Keratinocyte (primary cell): ENCODE measurements around the gene MAPRE2. TPM values are rescaled to one million over a fixed set of nuclear protein-coding genes. Genes with fewer than 3 reads are reported as not detected.

Experiments
- DNase-seq: peaks from one replicate; pipeline ENCODE4 v3.0.0-alpha.2; 2011; ENCODE audit warnings: low read depth, missing footprints, low spot score
- FAIRE-seq: peaks from 2 replicates; lab custom pipeline; 2011; peaks lifted over from hg19 to GRCh38; lab: Jason Lieb, UNC
- H2AFZ ChIP-seq: 2 replicates; pipeline ENCODE4 v1.6.0; 2012; ENCODE audit warnings: low read length, control low read depth, inconsistent platforms; ENCODE audit not compliant: control insufficient read depth
- H3K27ac ChIP-seq: 2 replicates; pipeline ENCODE4 v1.5.1; 2011; ENCODE audit warnings: low read length; ENCODE audit not compliant: control insufficient read depth, insufficient read depth
- H3K27me3 ChIP-seq: 3 replicates; pipeline ENCODE4 v1.6.0; 2011; ENCODE audit warnings: low read length; ENCODE audit not compliant: control insufficient read depth, insufficient read depth; ENCODE audit errors: extremely low read depth
- H3K36me3 ChIP-seq, 2 experiments: 2 replicates in 1 of 2; 3 replicates in 1 of 2; pipeline ENCODE4 v1.5.1; 2011; ENCODE audit warnings: low read length in 2 of 2, mild to moderate bottlenecking in 1 of 2; ENCODE audit not compliant: control insufficient read depth in 2 of 2, insufficient read depth in 2 of 2; ENCODE audit errors: extremely low read depth in 1 of 2
- H3K4me1 ChIP-seq: 3 replicates; pipeline ENCODE4 v1.5.1; 2011; ENCODE audit warnings: low read length; ENCODE audit not compliant: control insufficient read depth, insufficient read depth; ENCODE audit errors: extremely low read depth
- H3K4me2 ChIP-seq: 3 replicates; pipeline ENCODE4 v1.6.0; 2011; ENCODE audit warnings: low read depth, low read length; ENCODE audit not compliant: control insufficient read depth, insufficient read depth; ENCODE audit errors: extremely low read depth
- H3K4me3 ChIP-seq, 3 experiments: fragments of 200-600 bp in 1 of 3; sonication (generic) in 1 of 3; 2 replicates in 2 of 3; 3 replicates in 1 of 3; pipeline ENCODE4 v1.5.1; 2011 to 2016; ENCODE audit warnings: low read length in 3 of 3, mild to moderate bottlenecking in 3 of 3, control low read depth in 2 of 3, inconsistent platforms in 1 of 3, low read depth in 1 of 3, mixed read lengths in 1 of 3, mixed run types in 1 of 3, moderate library complexity in 1 of 3; ENCODE audit not compliant: control insufficient read depth in 2 of 3, insufficient read depth in 2 of 3; ENCODE audit errors: extremely low read depth in 1 of 3
- H3K79me2 ChIP-seq: 2 replicates; pipeline ENCODE4 v1.6.0; 2012; ENCODE audit warnings: low read length; ENCODE audit not compliant: control insufficient read depth, insufficient read depth
- H3K9ac ChIP-seq: 3 replicates; pipeline ENCODE4 v1.6.0; 2011; ENCODE audit warnings: low read length; ENCODE audit not compliant: control insufficient read depth, insufficient read depth; ENCODE audit errors: extremely low read depth
- H3K9me1 ChIP-seq: 3 replicates; pipeline ENCODE4 v1.6.0; 2011; ENCODE audit warnings: low read length; ENCODE audit not compliant: control insufficient read depth, insufficient read depth; ENCODE audit errors: extremely low read depth
- H3K9me3 ChIP-seq: 2 replicates; pipeline ENCODE4 v1.5.1; 2012; ENCODE audit warnings: low read depth, low read length; ENCODE audit not compliant: control insufficient read depth
- H4K20me1 ChIP-seq: 3 replicates; pipeline ENCODE4 v1.6.0; 2011; ENCODE audit warnings: low read length; ENCODE audit not compliant: control insufficient read depth, insufficient read depth; ENCODE audit errors: extremely low read depth
- EZH2 ChIP-seq: IDR thresholded peaks from one replicate; pipeline ENCODE4 v1.6.1; 2012; ENCODE audit warnings: inconsistent platforms, mild to moderate bottlenecking, low read length, moderate library complexity
- dilution Hi-C: fragments of 300-500 bp; cut with MboI; formaldehyde crosslinking; loops from one replicate; pipeline ENCODE4 v1.7.0; 2020; ENCODE audit warnings: low sequenced_read_pairs; ENCODE audit not compliant: extremely low pct_ligation_motif_present
- polyA plus RNA-seq, 5 experiments: library from polyadenylated mRNA; depleted of rRNA in 3 of 5; stranded (reverse) in 3 of 5; stranded (forward) in 1 of 5; unstranded in 1 of 5; fragments of >200 nt; gene quantifications; 1 replicate in 1 of 5; 2 replicates in 3 of 5; 3 replicates in 1 of 5; pipeline versions ENCODE4 v1.2.1 to v1.2.3, GENCODE V29; 2011 to 2012; ENCODE audit warnings: missing spikeins in 2 of 5, low read depth in 1 of 5, low replicate concordance in 1 of 5
- TF ChIP-seq, protein P1 (sequence below), 3 experiments: IDR thresholded peaks in 1 of 3; conservative IDR thresholded peaks in 1 of 3; optimal IDR thresholded peaks in 1 of 3; 2 replicates in 2 of 3; 3 replicates in 1 of 3; pipeline versions ENCODE3 to v1.5.1; 2011; ENCODE audit warnings: low read length in 3 of 3, mild to moderate bottlenecking in 3 of 3, moderate library complexity in 2 of 3, control low read depth in 1 of 3, inconsistent platforms in 1 of 3; ENCODE audit not compliant: insufficient read depth in 2 of 3; ENCODE audit errors: extremely low read depth in 1 of 3

Gene MAPRE2
- polyA plus RNA-seq, 1 donor (not counting 4 experiments of a cell fraction or from before 2014, with no cell fraction given), result 14.2 TPM

DNA sequence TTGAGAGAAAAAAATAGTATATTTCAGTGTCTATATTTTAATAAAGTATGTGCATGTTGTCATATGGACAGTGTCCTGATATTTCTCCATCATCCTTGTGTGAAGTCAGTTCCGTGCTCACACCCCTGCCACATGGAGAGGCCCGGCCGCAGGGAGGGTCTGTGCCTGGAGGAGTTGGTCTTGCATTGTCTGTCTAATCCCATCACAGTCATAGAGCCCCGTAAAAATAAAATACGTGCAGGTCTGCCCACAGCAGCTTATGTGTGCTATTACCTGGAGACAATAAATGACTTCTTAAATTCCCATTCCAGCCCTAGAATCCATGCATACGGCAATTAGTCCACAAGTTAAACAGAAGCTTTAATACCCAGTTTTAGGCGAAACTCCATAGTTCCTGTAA lies 20.1 kb downstream of the MAPRE2 start:
- Histone ChIP-seq H4K20me1 (no peaks in the 10 kb centered on the region), H2AFZ (no peak overlapping the region), H3K4me3 (no peak overlapping the region), H3K27ac (no peak overlapping the region), H3K9ac (no peak overlapping the region), H3K79me2 (no peaks in the 10 kb centered on the region), H3K9me3 (no peaks in the 10 kb centered on the region), H3K9me1 (no peaks in the 10 kb centered on the region), H3K4me1 (no peaks in the 10 kb centered on the region), H3K36me3 (no peaks in the 10 kb centered on the region), H3K4me2 (no peak overlapping the region), H3K27me3 (no peaks in the 10 kb centered on the region)
- DNase-seq (no peak), FAIRE-seq (no peak)
- TF ChIP-seq, protein P1, sequence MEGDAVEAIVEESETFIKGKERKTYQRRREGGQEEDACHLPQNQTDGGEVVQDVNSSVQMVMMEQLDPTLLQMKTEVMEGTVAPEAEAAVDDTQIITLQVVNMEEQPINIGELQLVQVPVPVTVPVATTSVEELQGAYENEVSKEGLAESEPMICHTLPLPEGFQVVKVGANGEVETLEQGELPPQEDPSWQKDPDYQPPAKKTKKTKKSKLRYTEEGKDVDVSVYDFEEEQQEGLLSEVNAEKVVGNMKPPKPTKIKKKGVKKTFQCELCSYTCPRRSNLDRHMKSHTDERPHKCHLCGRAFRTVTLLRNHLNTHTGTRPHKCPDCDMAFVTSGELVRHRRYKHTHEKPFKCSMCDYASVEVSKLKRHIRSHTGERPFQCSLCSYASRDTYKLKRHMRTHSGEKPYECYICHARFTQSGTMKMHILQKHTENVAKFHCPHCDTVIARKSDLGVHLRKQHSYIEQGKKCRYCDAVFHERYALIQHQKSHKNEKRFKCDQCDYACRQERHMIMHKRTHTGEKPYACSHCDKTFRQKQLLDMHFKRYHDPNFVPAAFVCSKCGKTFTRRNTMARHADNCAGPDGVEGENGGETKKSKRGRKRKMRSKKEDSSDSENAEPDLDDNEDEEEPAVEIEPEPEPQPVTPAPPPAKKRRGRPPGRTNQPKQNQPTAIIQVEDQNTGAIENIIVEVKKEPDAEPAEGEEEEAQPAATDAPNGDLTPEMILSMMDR (optimal IDR thresholded peaks at IDR 0.05 in 1 of 3, IDR thresholded peaks at IDR 0.05 in 1 of 3, conservative IDR thresholded peaks at IDR 0.05 in 1 of 3; ENCODE audit: extremely low read depth in 1 of 3, insufficient read depth in 2 of 3, low read length in 3 of 3), result no peak
- no peak for TF ChIP-seq EZH2
- dilution Hi-C loops, result no loop called here

DNA sequence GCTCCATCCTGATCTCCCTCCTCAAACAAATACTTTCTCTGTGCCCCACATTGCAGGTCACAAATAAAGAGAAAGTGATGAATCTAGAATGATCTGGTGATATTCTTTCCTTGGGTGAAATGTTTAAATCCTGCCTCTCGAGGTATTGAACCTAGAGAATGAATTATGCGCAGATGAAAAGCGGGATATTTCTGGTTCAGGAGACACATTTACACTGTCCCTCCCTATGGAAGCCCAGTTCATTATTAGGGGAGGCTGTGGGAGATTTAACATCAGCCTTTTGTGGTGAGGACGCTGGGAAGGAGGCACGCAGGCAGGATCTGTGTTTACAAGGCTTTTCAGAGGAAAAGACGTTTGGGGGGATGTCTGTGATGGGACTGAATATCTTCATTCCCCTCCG lies 20.6 kb downstream of the MAPRE2 start:
- H3K9ac ChIP-seq, result no peak overlapping the region
- TF ChIP-seq, protein P1 (optimal IDR thresholded peaks at IDR 0.05 in 1 of 3, IDR thresholded peaks at IDR 0.05 in 1 of 3, conservative IDR thresholded peaks at IDR 0.05 in 1 of 3; ENCODE audit: extremely low read depth in 1 of 3, insufficient read depth in 2 of 3, low read length in 3 of 3), result no peak
- no peak for TF ChIP-seq EZH2
- H2AFZ ChIP-seq, result no peak overlapping the region
- no peak overlapping the region for H3K27ac ChIP-seq
- no peak overlapping the region for H3K4me2 ChIP-seq
- no peaks in the 10 kb centered on the region for H3K9me1 ChIP-seq
- H3K36me3 ChIP-seq, result no peaks in the 10 kb centered on the region
- no peak for FAIRE-seq
- no peak for DNase-seq
- dilution Hi-C loops, result no loop called here
- H3K27me3 ChIP-seq, result no peaks in the 10 kb centered on the region
- no peaks in the 10 kb centered on the region for H3K4me1 ChIP-seq
- H3K79me2 ChIP-seq, result no peaks in the 10 kb centered on the region
- H3K4me3 ChIP-seq, result no peak overlapping the region
- H3K9me3 ChIP-seq, result no peaks in the 10 kb centered on the region
- no peaks in the 10 kb centered on the region for H4K20me1 ChIP-seq
